Hepatocyte (in vitro differentiated cells): Measurements from ENCODE around the gene TMPRSS15.

Source experiments
- CTCF ChIP-seq: fragments of 200-600 bp; sonication (generic); IDR thresholded peaks from 2 replicates; pipeline ENCODE4 v1.5.1; 2016; ENCODE audit warnings: antibody characterized with exemption, mild to moderate bottlenecking; ENCODE audit not compliant: poor library complexity
- EZH2 ChIP-seq: fragments of 200-600 bp; sonication (generic); IDR thresholded peaks from 2 replicates; pipeline ENCODE4 v1.6.1; 2016; ENCODE audit warnings: antibody characterized with exemption, mild to moderate bottlenecking, borderline replicate concordance
- EZH2phosphoT487 ChIP-seq: fragments of 200-600 bp; sonication (generic); IDR thresholded peaks from one replicate; pipeline ENCODE4 v1.6.1; 2018; ENCODE audit warnings: antibody characterized with exemption, mild to moderate bottlenecking, low read depth, moderate library complexity; ENCODE audit not compliant: unreplicated experiment, severe bottlenecking

- TF ChIP-seq CTCF = peak; percentile 47
- TF ChIP-seq EZH2 = no peak
- no peak for TF ChIP-seq EZH2phosphoT487
Measured at GRCh38 chr21:18369115-18369514, 34.5 kb downstream of the TMPRSS15 start.
